PFSK-1 (cell line): ENCODE results near the gene LEFTY2.

ENCODE experiments used
- POLR2AphosphoS5 ChIP-seq: IDR thresholded peaks from 2 replicates; pipeline ENCODE4 v1.6.1; 2012; ENCODE audit warnings: low read depth, mild to moderate bottlenecking, control low read depth, low read length, moderate library complexity
- REST ChIP-seq, 2 experiments: IDR thresholded peaks; 2 replicates each; pipeline versions ENCODE4 v1.6.1 to v1.8.0; 2011 to 2012; ENCODE audit warnings: low read depth in 2 of 2, low read length in 2 of 2, control low read depth in 1 of 2, inconsistent platforms in 1 of 2, mild to moderate bottlenecking in 1 of 2, moderate library complexity in 1 of 2; ENCODE audit not compliant: insufficient read depth in 1 of 2

GRCh38 chr1:225911191-225912130, 29.6 kb downstream of the LEFTY2 start:
- TF ChIP-seq REST (IDR thresholded peaks at IDR 0.05; ENCODE audit: insufficient read depth in 1 of 2, low read depth in 2 of 2, low read length in 2 of 2) (no peak), POLR2AphosphoS5 (no peak)
